Measurements from ENCODE around the gene F2.

DNA sequence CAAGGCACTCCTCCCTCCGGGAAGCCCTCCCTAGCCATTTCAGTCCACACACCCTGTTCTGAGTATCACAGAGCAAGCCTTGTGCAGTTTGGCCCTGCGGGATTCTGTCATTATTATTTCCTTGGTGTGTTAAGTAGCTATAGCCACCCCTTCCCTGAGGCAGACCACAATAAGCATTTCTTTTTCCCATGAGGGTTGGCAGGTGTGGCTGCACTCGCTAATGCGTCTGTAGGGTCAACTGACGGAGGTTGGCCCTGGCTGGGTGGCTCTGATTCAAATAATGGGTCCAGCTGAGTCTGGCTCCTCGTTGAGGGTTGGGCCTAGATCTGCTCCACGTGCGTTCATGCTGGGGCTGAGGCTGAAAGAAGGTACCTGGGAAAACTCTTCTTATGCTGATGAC, 5.1 kb downstream of the F2 start:
- no peak for TF ChIP-seq SIN3A (IDR thresholded peaks at IDR 0.05; ENCODE audit: borderline replicate concordance, insufficient read depth, low read length)
- TF ChIP-seq TAF1 (IDR thresholded peaks at IDR 0.05; ENCODE audit: borderline replicate concordance, insufficient read depth, low read length), result no peak
- TF ChIP-seq POLR2AphosphoS5 (IDR thresholded peaks at IDR 0.05; ENCODE audit: low read depth, low read length), result no peak

Measured in PFSK-1 (cell line).